ENCODE data around the gene SMU1. TPM values are rescaled to one million over a fixed set of nuclear protein-coding genes. Genes with fewer than 3 reads are reported as not detected.

The SMU1 gene
- total and polyA plus RNA-seq, 2 of the 13 experiments (the other 11 are each of a cell fraction or from before 2014, with no cell fraction given), result 12.9 to 36.6 TPM

DNA sequence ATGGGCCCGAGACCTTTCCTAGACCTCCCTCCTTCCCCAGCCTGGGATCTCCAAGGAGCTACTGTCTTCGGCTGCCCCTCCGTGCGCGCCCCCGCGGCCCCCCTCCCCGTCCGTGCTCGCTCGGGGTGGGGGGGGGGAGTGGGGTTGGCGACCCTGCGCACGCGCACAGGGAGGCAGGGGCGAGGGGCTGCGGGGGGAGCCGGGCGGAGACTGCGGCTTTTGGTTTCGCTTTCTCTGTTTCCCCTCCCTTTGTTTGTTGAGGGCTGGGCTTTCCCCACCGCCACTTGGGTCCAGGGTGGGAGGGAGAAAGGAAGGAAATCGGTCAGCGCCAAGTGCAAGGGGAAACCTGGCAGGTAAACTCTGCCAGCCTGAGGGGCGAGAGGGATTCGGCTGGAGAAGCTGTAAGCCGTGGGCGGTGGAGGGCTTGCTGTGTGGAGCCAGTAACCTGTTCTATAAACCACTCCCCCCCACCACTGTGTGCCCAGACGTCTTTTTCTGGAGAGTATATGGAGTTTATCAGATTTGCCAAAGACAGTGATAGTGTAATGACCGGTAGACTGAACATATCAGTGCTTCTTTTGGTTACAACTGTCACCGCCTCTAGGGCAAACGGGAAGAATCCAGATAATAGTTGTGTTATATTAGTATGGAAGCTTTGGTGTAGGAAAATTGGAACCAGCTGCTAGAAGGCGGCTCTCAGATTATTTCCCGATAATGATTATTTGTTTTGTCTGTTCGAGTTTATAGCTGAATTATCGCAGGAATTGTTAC lies 50.7 kb downstream of the SMU1 start (continued):
- TF ChIP-seq THYN1 (CRISPR knock-in tag; IDR thresholded peaks at IDR 0.05; ENCODE audit: borderline replicate concordance, low read depth) (no peak), SOX6 (IDR thresholded peaks at IDR 0.05) (no peak), SOX6 (CRISPR knock-in tag; IDR thresholded peaks at IDR 0.05) (no peak; the same call in 1 of the 2 replicates), ZNF484 (CRISPR knock-in tag; IDR thresholded peaks at IDR 0.05; ENCODE audit: borderline replicate concordance, low read depth) (no peak), ZNF839 (CRISPR knock-in tag; IDR thresholded peaks at IDR 0.05; ENCODE audit: borderline replicate concordance) (0 out of 2 replicates have a peak, but pooled peaks have one; percentile 14), ZNF607 (CRISPR knock-in tag; IDR thresholded peaks at IDR 0.05; ENCODE audit: borderline replicate concordance) (peak; percentile 6; the same call in 1 of the 2 replicates), PAF1 (CRISPR knock-in tag; IDR thresholded peaks at IDR 0.05) (no peak), ZNF496 (CRISPR knock-in tag; IDR thresholded peaks at IDR 0.05; ENCODE audit: insufficient replicate concordance) (no peak), NPAS2 (CRISPR knock-in tag; IDR thresholded peaks at IDR 0.05; ENCODE audit: borderline replicate concordance) (no peak), MYC (CRISPR knock-in tag; IDR thresholded peaks at IDR 0.05; ENCODE audit: borderline replicate concordance) (no peak), MEIS2 (CRISPR knock-in tag; IDR thresholded peaks at IDR 0.05) (no peak), ZNF546 (CRISPR knock-in tag; conservative IDR thresholded peaks at IDR 0.05) (0 out of 2 replicates have a peak, but pooled peaks have one; percentile 5), JUND (CRISPR knock-in tag; IDR thresholded peaks at IDR 0.05) (0 out of 2 replicates have a peak, but pooled peaks have one; percentile 15), ZNF138 (CRISPR knock-in tag; IDR thresholded peaks at IDR 0.05; ENCODE audit: low read depth) (0 out of 2 replicates have a peak, but pooled peaks have one; percentile 31)
- TF ChIP-seq, protein P1, sequence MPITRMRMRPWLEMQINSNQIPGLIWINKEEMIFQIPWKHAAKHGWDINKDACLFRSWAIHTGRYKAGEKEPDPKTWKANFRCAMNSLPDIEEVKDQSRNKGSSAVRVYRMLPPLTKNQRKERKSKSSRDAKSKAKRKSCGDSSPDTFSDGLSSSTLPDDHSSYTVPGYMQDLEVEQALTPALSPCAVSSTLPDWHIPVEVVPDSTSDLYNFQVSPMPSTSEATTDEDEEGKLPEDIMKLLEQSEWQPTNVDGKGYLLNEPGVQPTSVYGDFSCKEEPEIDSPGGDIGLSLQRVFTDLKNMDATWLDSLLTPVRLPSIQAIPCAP (CRISPR knock-in tag; IDR thresholded peaks at IDR 0.05; ENCODE audit: low read depth), result peak; percentile 96; the same call in 1 of the 2 replicates
- TF ChIP-seq, protein P2, sequence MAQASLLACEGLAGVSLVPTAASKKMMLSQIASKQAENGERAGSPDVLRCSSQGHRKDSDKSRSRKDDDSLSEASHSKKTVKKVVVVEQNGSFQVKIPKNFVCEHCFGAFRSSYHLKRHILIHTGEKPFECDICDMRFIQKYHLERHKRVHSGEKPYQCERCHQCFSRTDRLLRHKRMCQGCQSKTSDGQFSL (CRISPR knock-in tag; IDR thresholded peaks at IDR 0.05), result peak; percentile 84
- TF ChIP-seq, protein P3, sequence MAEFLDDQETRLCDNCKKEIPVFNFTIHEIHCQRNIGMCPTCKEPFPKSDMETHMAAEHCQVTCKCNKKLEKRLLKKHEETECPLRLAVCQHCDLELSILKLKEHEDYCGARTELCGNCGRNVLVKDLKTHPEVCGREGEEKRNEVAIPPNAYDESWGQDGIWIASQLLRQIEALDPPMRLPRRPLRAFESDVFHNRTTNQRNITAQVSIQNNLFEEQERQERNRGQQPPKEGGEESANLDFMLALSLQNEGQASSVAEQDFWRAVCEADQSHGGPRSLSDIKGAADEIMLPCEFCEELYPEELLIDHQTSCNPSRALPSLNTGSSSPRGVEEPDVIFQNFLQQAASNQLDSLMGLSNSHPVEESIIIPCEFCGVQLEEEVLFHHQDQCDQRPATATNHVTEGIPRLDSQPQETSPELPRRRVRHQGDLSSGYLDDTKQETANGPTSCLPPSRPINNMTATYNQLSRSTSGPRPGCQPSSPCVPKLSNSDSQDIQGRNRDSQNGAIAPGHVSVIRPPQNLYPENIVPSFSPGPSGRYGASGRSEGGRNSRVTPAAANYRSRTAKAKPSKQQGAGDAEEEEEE (CRISPR knock-in tag; IDR thresholded peaks at IDR 0.05; ENCODE audit: borderline replicate concordance), result no peak
- TF ChIP-seq, protein P4, sequence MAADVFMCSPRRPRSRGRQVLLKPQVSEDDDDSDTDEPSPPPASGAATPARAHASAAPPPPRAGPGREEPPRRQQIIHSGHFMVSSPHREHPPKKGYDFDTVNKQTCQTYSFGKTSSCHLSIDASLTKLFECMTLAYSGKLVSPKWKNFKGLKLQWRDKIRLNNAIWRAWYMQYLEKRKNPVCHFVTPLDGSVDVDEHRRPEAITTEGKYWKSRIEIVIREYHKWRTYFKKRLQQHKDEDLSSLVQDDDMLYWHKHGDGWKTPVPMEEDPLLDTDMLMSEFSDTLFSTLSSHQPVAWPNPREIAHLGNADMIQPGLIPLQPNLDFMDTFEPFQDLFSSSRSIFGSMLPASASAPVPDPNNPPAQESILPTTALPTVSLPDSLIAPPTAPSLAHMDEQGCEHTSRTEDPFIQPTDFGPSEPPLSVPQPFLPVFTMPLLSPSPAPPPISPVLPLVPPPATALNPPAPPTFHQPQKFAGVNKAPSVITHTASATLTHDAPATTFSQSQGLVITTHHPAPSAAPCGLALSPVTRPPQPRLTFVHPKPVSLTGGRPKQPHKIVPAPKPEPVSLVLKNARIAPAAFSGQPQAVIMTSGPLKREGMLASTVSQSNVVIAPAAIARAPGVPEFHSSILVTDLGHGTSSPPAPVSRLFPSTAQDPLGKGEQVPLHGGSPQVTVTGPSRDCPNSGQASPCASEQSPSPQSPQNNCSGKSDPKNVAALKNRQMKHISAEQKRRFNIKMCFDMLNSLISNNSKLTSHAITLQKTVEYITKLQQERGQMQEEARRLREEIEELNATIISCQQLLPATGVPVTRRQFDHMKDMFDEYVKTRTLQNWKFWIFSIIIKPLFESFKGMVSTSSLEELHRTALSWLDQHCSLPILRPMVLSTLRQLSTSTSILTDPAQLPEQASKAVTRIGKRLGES (CRISPR knock-in tag; IDR thresholded peaks at IDR 0.05; ENCODE audit: borderline replicate concordance), result no peak
- TF ChIP-seq, protein P5, sequence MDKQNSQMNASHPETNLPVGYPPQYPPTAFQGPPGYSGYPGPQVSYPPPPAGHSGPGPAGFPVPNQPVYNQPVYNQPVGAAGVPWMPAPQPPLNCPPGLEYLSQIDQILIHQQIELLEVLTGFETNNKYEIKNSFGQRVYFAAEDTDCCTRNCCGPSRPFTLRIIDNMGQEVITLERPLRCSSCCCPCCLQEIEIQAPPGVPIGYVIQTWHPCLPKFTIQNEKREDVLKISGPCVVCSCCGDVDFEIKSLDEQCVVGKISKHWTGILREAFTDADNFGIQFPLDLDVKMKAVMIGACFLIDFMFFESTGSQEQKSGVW (CRISPR knock-in tag; IDR thresholded peaks at IDR 0.05; ENCODE audit: borderline replicate concordance), result no peak
- TF ChIP-seq, protein P6, sequence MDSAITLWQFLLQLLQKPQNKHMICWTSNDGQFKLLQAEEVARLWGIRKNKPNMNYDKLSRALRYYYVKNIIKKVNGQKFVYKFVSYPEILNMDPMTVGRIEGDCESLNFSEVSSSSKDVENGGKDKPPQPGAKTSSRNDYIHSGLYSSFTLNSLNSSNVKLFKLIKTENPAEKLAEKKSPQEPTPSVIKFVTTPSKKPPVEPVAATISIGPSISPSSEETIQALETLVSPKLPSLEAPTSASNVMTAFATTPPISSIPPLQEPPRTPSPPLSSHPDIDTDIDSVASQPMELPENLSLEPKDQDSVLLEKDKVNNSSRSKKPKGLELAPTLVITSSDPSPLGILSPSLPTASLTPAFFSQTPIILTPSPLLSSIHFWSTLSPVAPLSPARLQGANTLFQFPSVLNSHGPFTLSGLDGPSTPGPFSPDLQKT (CRISPR knock-in tag; IDR thresholded peaks at IDR 0.05; ENCODE audit: borderline replicate concordance), result no peak
